Activated T-cell treated with anti-CD3 and anti-CD28 coated beads for 4 hours (primary cell): ENCODE results near the gene LCLAT1.
"Not testable (repeated sequence)": the region's sequence is repeated elsewhere in the genome, so short reads cannot be mapped to it uniquely, and the experiment has no call there.

ENCODE experiments used
- DNase-seq: peaks from one replicate; pipeline ENCODE4 v3.0.0-alpha.2; 2020

Gene LCLAT1

GRCh38 chr2:30492185-30492584 lies 45.1 kb downstream of the LCLAT1 start:
- DNase-seq: no peak

DNA sequence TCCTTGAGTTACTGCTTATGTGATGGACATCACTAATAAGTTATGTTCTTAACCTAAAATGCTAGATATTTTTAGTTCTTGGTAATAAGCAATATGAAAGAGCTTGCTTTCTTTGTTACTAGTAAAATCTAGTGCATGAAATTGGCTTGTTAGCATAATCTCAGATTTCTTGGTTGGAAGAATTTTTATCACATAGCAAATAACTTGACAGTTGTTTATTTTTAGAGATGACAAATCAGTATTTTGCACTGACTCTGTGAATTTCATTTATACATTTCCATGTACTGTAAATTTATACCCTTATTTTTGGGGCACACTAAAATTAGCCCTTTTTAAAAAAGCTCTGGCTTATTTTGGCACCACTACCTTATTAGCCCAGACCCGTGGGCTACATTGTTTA lies 45.6 kb downstream of the LCLAT1 start:
- no peak for DNase-seq

GRCh38 chr2:30493440-30493839 lies 46.4 kb downstream of the LCLAT1 start:
- no peak for DNase-seq

DNA sequence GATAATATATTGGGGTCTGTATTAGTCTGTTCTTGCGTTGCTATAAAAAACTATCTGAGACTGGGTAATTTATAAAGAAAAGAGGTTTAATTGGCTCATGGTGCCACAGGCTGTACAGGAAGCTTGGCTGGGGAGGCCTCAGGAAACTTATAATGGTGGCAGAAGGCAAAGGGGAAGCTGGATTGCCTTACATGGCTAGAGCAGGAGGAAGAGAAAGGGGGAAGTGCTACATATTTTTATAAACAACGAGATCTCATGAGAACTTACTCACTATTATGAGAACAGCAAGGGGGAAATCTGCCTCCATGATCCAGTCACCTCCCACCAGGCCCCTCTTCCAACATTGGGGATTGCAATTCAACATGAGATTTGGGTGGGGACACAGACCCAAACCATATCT lies 48.9 kb downstream of the LCLAT1 start:
- DNase-seq: not testable (repeated sequence)

GRCh38 chr2:30499681-30500080 lies 52.6 kb downstream of the LCLAT1 start:
- no peak for DNase-seq

GRCh38 chr2:30500699-30501098 lies 53.7 kb downstream of the LCLAT1 start:
- DNase-seq: no peak

DNA sequence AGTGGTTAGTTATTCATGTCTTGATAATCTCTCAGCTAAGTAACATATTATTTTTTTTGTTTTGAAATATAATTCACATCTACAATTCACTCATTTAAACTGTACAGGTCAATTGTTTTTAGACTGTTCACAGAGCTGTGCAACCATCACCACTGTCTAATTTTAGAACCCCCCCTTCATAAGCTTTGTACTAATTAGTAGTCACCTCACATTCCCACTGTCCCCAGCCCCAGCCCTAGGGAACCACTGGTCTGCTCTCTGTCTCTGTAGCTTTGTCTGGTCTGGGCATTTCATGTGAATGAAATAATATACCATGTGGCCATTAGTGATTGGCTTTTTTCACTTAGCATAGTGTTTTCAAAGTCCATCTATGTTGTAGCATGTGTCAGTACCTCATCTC lies 55.3 kb downstream of the LCLAT1 start:
- no peak for DNase-seq

- no peak for DNase-seq
These were observed 56.1 kb downstream of the LCLAT1 start for GRCh38 chr2:30503007-30503694.

DNA sequence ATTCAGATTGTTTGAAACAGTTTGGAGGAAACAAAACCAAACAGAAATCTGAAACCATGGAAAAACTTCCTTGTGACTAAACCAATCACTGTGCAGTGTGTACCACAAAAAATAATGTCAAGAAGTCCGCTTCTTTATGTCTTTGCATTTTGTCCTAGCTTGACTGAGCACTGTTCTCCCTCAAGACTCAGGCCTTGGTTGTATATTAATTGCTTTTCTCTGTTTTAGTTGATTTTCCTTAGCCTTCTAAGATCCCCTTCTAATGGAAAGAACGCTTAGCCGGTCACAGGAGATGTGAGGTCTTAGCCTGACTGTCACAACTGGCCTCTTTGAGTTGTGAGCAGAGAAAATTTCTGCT lies 56.6 kb downstream of the LCLAT1 start:
- DNase-seq: no peak

GRCh38 chr2:30504731-30505130 lies 57.7 kb downstream of the LCLAT1 start:
- DNase-seq: no peak

GRCh38 chr2:30505500-30506180 lies 58.6 kb downstream of the LCLAT1 start:
- DNase-seq: no peak

DNA sequence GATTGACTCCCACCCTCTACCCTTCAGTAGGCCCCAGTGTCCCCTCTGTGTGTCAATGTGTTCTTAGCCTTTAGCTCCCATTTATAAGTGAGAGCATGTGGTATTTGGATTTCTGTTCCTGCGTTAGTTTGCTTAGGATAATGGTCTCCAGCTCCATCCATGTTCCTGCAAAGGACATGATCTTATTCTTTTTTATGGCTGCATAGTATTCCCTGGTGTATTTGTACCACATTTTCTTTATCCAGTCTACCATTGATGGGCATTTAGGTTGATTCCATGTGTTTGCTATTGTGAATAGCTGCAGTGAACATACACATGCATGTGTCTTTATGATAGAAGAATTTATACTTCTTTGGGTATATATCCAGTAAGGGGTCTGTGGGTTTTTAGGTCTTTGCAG lies 60.4 kb downstream of the LCLAT1 start:
- not testable (repeated sequence) for DNase-seq

- DNase-seq: no peak
These were observed 62.7 kb downstream of the LCLAT1 start for GRCh38 chr2:30509716-30510115.

GRCh38 chr2:30510409-30510808 lies 63.4 kb downstream of the LCLAT1 start:
- no peak for DNase-seq

DNA sequence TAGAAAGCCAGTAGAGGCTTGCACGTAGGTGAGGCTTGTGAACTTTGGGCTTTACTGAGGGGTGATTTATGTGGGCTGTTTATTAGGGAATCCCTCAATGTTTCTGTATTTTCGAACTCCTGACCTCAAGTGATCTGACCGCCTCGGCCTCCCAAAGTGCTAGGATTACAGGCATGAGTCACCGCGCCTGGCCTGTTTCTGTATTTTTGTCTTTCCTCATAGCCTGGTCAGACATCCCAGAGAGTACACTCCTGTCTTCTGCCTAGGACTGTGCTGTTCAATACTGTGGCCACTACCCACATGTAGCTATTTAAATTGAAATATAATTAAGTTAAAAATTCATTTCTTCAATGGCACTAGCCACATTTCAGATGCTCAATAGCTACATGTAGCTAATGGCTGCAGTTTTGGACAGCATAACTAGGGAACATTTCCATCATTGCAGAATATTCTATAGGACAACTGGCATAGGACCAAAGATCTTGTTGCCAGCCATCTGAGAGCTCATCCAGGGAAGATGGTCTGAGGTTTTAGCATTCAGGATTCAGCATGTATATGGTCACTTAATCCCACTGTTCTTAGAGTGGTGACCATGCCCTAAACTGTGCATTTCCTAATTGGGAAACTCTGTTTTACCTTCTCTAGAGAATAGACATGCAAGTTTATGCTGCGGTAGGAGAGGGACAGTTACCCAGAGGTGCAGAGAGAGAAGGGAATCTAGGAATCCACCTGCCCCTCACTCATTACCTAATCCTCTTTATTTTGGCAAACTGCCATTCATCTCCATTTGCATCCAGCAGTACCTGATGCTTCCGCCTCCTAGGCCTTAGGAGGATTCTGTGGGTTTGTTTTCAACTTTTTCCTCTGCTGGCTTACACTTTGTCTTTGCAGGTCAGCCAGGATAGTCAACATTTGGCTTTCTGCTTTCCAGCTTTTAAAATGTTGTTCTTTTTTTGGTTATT lies 64.4 kb downstream of the LCLAT1 start:
- no peak for DNase-seq

- no peak for DNase-seq
These were observed 65.3 kb downstream of the LCLAT1 start for GRCh38 chr2:30512243-30512886.

- not testable (repeated sequence) for DNase-seq
These were observed 66.6 kb downstream of the LCLAT1 start for GRCh38 chr2:30513649-30514048.

GRCh38 chr2:30514134-30514847 lies 67.2 kb downstream of the LCLAT1 start:
- DNase-seq: no peak

DNA sequence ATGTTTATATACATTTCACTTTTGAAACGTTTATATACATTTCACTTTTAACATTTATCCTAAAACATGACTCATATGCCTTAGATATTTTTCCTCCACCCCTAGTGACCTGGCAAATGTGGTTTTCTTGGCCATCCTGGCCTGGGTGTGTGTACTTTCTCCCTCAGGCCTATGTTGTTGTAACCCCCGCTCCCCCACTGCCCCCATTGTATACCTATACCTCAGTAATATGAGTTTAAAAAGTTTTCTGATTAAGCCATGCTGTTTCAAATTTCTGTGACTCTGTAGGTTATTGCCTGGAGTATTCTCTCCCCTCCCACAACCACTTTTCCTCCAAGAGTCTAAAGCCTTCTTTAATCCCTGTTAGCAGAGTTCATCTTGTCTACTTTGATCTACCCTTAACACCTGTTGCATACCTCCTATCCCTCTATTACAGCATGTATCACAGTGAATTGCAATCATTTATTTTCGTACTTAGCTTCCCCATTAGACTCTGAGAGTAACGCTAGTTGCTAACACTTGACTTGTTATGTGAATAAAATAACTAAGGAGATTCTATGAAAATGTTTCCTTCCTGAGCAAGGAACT lies 67.9 kb downstream of the LCLAT1 start:
- DNase-seq: no peak

DNA sequence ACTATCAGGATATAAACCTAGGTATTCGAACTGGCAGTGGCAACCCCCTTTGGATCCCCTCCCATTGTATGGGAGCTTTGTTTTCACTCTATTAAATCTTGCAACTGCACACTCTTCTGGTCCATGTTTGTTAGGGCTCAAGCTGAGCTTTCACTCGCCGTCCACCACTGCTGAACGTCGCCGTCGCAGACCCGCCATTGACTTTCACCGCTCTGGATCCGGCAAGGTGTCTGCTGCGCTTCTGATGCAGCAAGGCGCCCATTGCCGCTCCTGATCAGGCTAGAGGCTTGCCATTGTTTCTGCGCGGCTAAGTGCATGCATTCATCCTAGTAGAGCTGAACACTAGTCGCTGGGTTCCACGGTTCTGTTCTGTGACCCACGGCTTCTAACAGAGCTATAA lies 69.1 kb downstream of the LCLAT1 start:
- DNase-seq: no peak

- DNase-seq: no peak
These were observed 72.8 kb downstream of the LCLAT1 start for GRCh38 chr2:30519796-30520195.

GRCh38 chr2:30522421-30522820 lies 75.4 kb downstream of the LCLAT1 start:
- DNase-seq: no peak
